ENCODE results near the gene FGD3. TPM values are rescaled to one million over a fixed set of nuclear protein-coding genes. Genes with fewer than 3 reads are reported as not detected.
"Not testable (repeated sequence)": the region's sequence is repeated elsewhere in the genome, so short reads cannot be mapped to it uniquely, and the experiment has no call there.

The FGD3 gene
- total RNA-seq, 3 donors from 2014 or later, result 10.2 to 18.0 (median 10.4) TPM

- intact Hi-C loops (cut with DNase I; ENCODE audit: low total_unique reads), result no loop called here
- H3K36me3 ChIP-seq, result no peaks in the 10 kb centered on the region
- TF ChIP-seq POLR2A (IDR thresholded peaks at IDR 0.05) (no peak), CTCF (IDR thresholded peaks at IDR 0.05) (no peak), POLR2AphosphoS5 (IDR thresholded peaks at IDR 0.05) (no peak)
These were observed 66.7 kb downstream of the FGD3 start for GRCh38 chr9:93013856-93014582.

DNA sequence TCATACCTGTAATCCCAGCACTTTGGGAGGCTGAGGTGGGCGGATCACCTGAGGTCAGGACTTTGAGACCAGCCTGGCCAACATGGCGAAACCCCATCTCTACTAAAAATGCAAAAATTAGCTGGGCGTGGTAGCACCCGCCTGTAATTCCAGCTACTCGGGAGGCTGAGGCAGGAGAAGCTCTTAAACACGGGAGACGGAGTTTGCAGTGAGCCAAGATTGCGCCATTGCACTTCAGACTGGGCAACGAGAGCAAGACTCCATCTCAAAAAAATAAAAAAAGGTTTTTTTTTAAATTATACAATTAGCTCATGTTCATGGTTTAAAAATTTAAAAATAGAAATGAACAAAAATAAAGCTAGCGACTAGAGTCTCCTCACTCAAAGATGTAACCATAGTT, 67.9 kb downstream of the FGD3 start:
- H3K4me3 ChIP-seq; H3K27ac ChIP-seq; intact Hi-C loops (cut with DNase I; ENCODE audit: low total_unique reads); H3K27me3 ChIP-seq; H3K4me1 ChIP-seq; H3K36me3 ChIP-seq; DNase-seq (ENCODE audit: low spot score in 2 of 2); H3K9me3 ChIP-seq: not testable (repeated sequence)

More at GRCh38 chr9:93013856-93014582, 66.7 kb downstream of the FGD3 start:
- Histone ChIP-seq H3K27ac (no peak overlapping the region), H3K27me3 (no peaks in the 10 kb centered on the region), H3K9me3 (no peaks in the 10 kb centered on the region), H3K4me1 (no peaks in the 10 kb centered on the region), H3K4me3 (no peak overlapping the region)
- no peak for DNase-seq (ENCODE audit: low spot score in 2 of 2)

GRCh38 chr9:93017621-93018020, 70.3 kb downstream of the FGD3 start:
- Histone ChIP-seq H3K27me3 (no peaks in the 10 kb centered on the region), H3K4me1 (no peaks in the 10 kb centered on the region), H3K9me3 (no peaks in the 10 kb centered on the region), H3K36me3 (no peaks in the 10 kb centered on the region), H3K4me3 (no peak overlapping the region), H3K27ac (no peak overlapping the region)
- DNase-seq (ENCODE audit: low spot score in 2 of 2), result no peak
- intact Hi-C loops (cut with DNase I; ENCODE audit: low total_unique reads), result no loop called here
- TF ChIP-seq POLR2A (IDR thresholded peaks at IDR 0.05), result no peak
- TF ChIP-seq POLR2AphosphoS5 (IDR thresholded peaks at IDR 0.05), result no peak
- TF ChIP-seq CTCF (IDR thresholded peaks at IDR 0.05), result no peak

GRCh38 chr9:93020151-93020550, 72.8 kb downstream of the FGD3 start:
- DNase-seq (ENCODE audit: low spot score in 2 of 2), result no peak

GRCh38 chr9:93020771-93021670, 73.7 kb downstream of the FGD3 start:
- intact Hi-C loops (cut with DNase I; ENCODE audit: low total_unique reads), result no loop called here
- TF ChIP-seq POLR2AphosphoS5 (IDR thresholded peaks at IDR 0.05) (no peak), CTCF (IDR thresholded peaks at IDR 0.05) (no peak), POLR2A (IDR thresholded peaks at IDR 0.05) (no peak)
- no peaks in the 10 kb centered on the region for H3K9me3 ChIP-seq
- H3K36me3 ChIP-seq, result no peaks in the 10 kb centered on the region
- H3K27me3 ChIP-seq, result no peaks in the 10 kb centered on the region
- no peak overlapping the region for H3K4me3 ChIP-seq
- no peak for DNase-seq (ENCODE audit: low spot score in 2 of 2)
- H3K27ac ChIP-seq, result no peak overlapping the region
- H3K4me1 ChIP-seq, result no peaks in the 10 kb centered on the region

More at GRCh38 chr9:93020151-93020550, 72.8 kb downstream of the FGD3 start:
- TF ChIP-seq CTCF (IDR thresholded peaks at IDR 0.05), result no peak
- TF ChIP-seq POLR2AphosphoS5 (IDR thresholded peaks at IDR 0.05), result no peak
- no peak for TF ChIP-seq POLR2A (IDR thresholded peaks at IDR 0.05)
- Histone ChIP-seq H3K27me3 (no peaks in the 10 kb centered on the region), H3K4me3 (no peak overlapping the region), H3K4me1 (no peaks in the 10 kb centered on the region), H3K27ac (no peak overlapping the region), H3K9me3 (no peaks in the 10 kb centered on the region), H3K36me3 (no peaks in the 10 kb centered on the region)
- intact Hi-C loops (cut with DNase I; ENCODE audit: low total_unique reads), result no loop called here
